Trophoblast cell (in vitro differentiated cells and primary cell): ENCODE results near the gene DLX2.
"Not testable (repeated sequence)": the region's sequence is repeated elsewhere in the genome, so short reads cannot be mapped to it uniquely, and the experiment has no call there.

ENCODE experiments used
- DNase-seq, 2 donors: peaks; one replicate each; pipeline ENCODE4 v3.0.0-alpha.2; 2016
- H2AFZ ChIP-seq: 2 replicates; pipeline ENCODE4 v1.6.1; 2013; ENCODE audit warnings: low read length, moderate library complexity, mild to moderate bottlenecking; ENCODE audit not compliant: insufficient read depth, poor library complexity
- H2AK5ac ChIP-seq: 2 replicates; pipeline ENCODE4 v1.6.1; 2013; ENCODE audit warnings: mild to moderate bottlenecking, low read length
- H2BK120ac ChIP-seq: 2 replicates; pipeline ENCODE4 v1.6.1; 2013; ENCODE audit warnings: low read length, mild to moderate bottlenecking, moderate library complexity; ENCODE audit not compliant: insufficient read depth, poor library complexity
- H2BK12ac ChIP-seq: 2 replicates; pipeline ENCODE4 v1.6.1; 2013; ENCODE audit warnings: mild to moderate bottlenecking, low read length, moderate library complexity
- H2BK5ac ChIP-seq: 2 replicates; pipeline ENCODE4 v1.6.1; 2013; ENCODE audit warnings: low read length, low read depth, moderate library complexity, mild to moderate bottlenecking; ENCODE audit not compliant: poor library complexity
- H3K14ac ChIP-seq: 2 replicates; pipeline ENCODE4 v1.6.1; 2013; ENCODE audit warnings: mild to moderate bottlenecking, low read length
- H3K18ac ChIP-seq: 2 replicates; pipeline ENCODE4 v1.6.1; 2013; ENCODE audit warnings: mild to moderate bottlenecking, low read length
- H3K23ac ChIP-seq: 2 replicates; pipeline ENCODE4 v1.6.1; 2013; ENCODE audit warnings: low read length
- H3K27ac ChIP-seq: 2 replicates; pipeline ENCODE4 v1.5.1; 2013; ENCODE audit warnings: low read depth, mild to moderate bottlenecking, inconsistent platforms, low read length, moderate library complexity
- H3K27me3 ChIP-seq: 2 replicates; pipeline ENCODE4 v1.6.1; 2013; ENCODE audit warnings: inconsistent platforms, mild to moderate bottlenecking, low read length, moderate library complexity; ENCODE audit not compliant: insufficient read depth
- H3K36me3 ChIP-seq, 2 experiments: 1 replicate in 1 of 2; 2 replicates in 1 of 2; pipeline ENCODE4 v1.6.1; 2013; ENCODE audit warnings: low read length in 2 of 2, mild to moderate bottlenecking in 2 of 2, moderate library complexity in 1 of 2; ENCODE audit not compliant: insufficient read depth in 2 of 2, control insufficient read depth in 1 of 2
- H3K4ac ChIP-seq: 2 replicates; pipeline ENCODE4 v1.6.1; 2013; ENCODE audit warnings: low read depth, mild to moderate bottlenecking, low read length, moderate library complexity
- H3K4me1 ChIP-seq, 2 experiments: 1 replicate in 1 of 2; 2 replicates in 1 of 2; pipeline ENCODE4 v1.6.1; 2013; ENCODE audit warnings: low read length in 2 of 2, mild to moderate bottlenecking in 2 of 2, moderate library complexity in 1 of 2; ENCODE audit not compliant: insufficient read depth in 2 of 2, control insufficient read depth in 1 of 2
- H3K4me2 ChIP-seq: 2 replicates; pipeline ENCODE4 v1.6.1; 2013; ENCODE audit warnings: inconsistent platforms, mild to moderate bottlenecking, low read length, moderate library complexity
- H3K4me3 ChIP-seq: 2 replicates; pipeline ENCODE4 v1.5.1; 2013; ENCODE audit warnings: mild to moderate bottlenecking, low read depth, low read length, inconsistent platforms
- H3K79me1 ChIP-seq: one replicate; pipeline ENCODE4 v1.6.1; 2013; ENCODE audit warnings: low read length
- H3K79me2 ChIP-seq: 2 replicates; pipeline ENCODE4 v1.6.1; 2013; ENCODE audit warnings: low read length, mild to moderate bottlenecking; ENCODE audit not compliant: control insufficient read depth, insufficient read depth, poor library complexity
- H3K9ac ChIP-seq: 2 replicates; pipeline ENCODE4 v1.6.1; 2013; ENCODE audit warnings: mild to moderate bottlenecking, low read length
- H3K9me3 ChIP-seq: 2 replicates; pipeline ENCODE4 v1.6.1; 2013; ENCODE audit warnings: low read depth, mild to moderate bottlenecking, control low read depth, inconsistent platforms, low read length; ENCODE audit not compliant: insufficient read depth
- H4K12ac ChIP-seq: 2 replicates; pipeline ENCODE4 v1.6.1; 2013; ENCODE audit warnings: low read depth, mild to moderate bottlenecking, low read length, moderate library complexity
- H4K8ac ChIP-seq: 2 replicates; pipeline ENCODE4 v1.6.1; 2013; ENCODE audit warnings: low read depth, mild to moderate bottlenecking, low read length, moderate library complexity
- H4K91ac ChIP-seq: one replicate; pipeline ENCODE4 v1.6.1; 2013; ENCODE audit warnings: low read depth, mild to moderate bottlenecking, low read length, moderate library complexity
- WGBS: extraction: QIAGEN DNeasy Blood & Tissue Kit; methylation state at CpG from one replicate; pipeline ENCODE4 v1.1.7; 2013; ENCODE audit warnings: missing lambda C conversion rate; ENCODE audit not compliant: insufficient read length, insufficient coverage; ENCODE audit errors: extremely low coverage; 5-methylcytosine and 5-hydroxymethylcytosine counted together

The DLX2 gene

GRCh38 chr2:172119089-172119488 lies 16.4 kb upstream of the DLX2 start:
- Histone ChIP-seq H4K12ac (no peak overlapping the region), H4K91ac (no peak overlapping the region), H3K27me3 (no peaks in the 10 kb centered on the region), H2BK5ac (no peak overlapping the region), H3K36me3 (no peaks in the 10 kb centered on the region), H2BK12ac (no peak overlapping the region), H2AK5ac (no peak overlapping the region), H3K4me2 (no peak overlapping the region), H2BK120ac (no peak overlapping the region), H3K14ac (no peak overlapping the region), H3K9me3 (no peaks in the 10 kb centered on the region), H3K4me1 (no peaks in the 10 kb centered on the region), H3K23ac (no peak overlapping the region), H4K8ac (no peak overlapping the region), H3K27ac (no peak overlapping the region), H3K9ac (no peak overlapping the region), H3K4ac (no peak overlapping the region), H2AFZ (no peak overlapping the region), H3K79me1 (no peaks in the 10 kb centered on the region), H3K4me3 (no peak overlapping the region), H3K79me2 (no peaks in the 10 kb centered on the region), H3K18ac (no peak overlapping the region)
- peak in 1 of 2 donors; percentile 88 for DNase-seq

- Histone ChIP-seq H3K79me2 (no peaks in the 10 kb centered on the region), H3K9ac (no peak overlapping the region), H3K4me1 (no peaks in the 10 kb centered on the region), H2AK5ac (no peak overlapping the region), H3K9me3 (no peaks in the 10 kb centered on the region), H2BK120ac (no peak overlapping the region), H3K27ac (no peak overlapping the region), H2BK5ac (no peak overlapping the region), H4K8ac (no peak overlapping the region), H3K27me3 (no peaks in the 10 kb centered on the region), H4K91ac (no peak overlapping the region), H2BK12ac (no peak overlapping the region), H4K12ac (no peak overlapping the region), H3K36me3 (no peaks in the 10 kb centered on the region), H3K23ac (no peak overlapping the region), H2AFZ (no peak overlapping the region), H3K14ac (no peak overlapping the region), H3K4me2 (no peak overlapping the region), H3K4ac (no peak overlapping the region), H3K79me1 (no peaks in the 10 kb centered on the region), H3K4me3 (no peak overlapping the region), H3K18ac (no peak overlapping the region)
- no peak for DNase-seq
- WGBS, result no CpG with 5 or more reads among the region's 5 CpGs
Measured at GRCh38 chr2:172116107-172116506, 13.4 kb upstream of the DLX2 start.

- Histone ChIP-seq H3K27ac (no peak overlapping the region), H4K91ac (no peak overlapping the region), H3K4me3 (no peak overlapping the region), H2BK12ac (no peak overlapping the region), H2AFZ (no peak overlapping the region), H3K36me3 (no peaks in the 10 kb centered on the region), H3K4me1 (peaks cover 6 to 7% of the 10 kb centered on the region in 2 experiments), H3K14ac (no peak overlapping the region), H4K8ac (no peak overlapping the region), H3K9ac (no peak overlapping the region), H3K18ac (no peak overlapping the region), H2BK120ac (no peak overlapping the region), H2AK5ac (no peak overlapping the region), H3K4me2 (no peak overlapping the region), H3K9me3 (no peaks in the 10 kb centered on the region), H3K4ac (no peak overlapping the region), H4K12ac (no peak overlapping the region), H2BK5ac (no peak overlapping the region), H3K27me3 (no peaks in the 10 kb centered on the region), H3K79me2 (no peaks in the 10 kb centered on the region), H3K23ac (no peak overlapping the region), H3K79me1 (no peaks in the 10 kb centered on the region)
- no CpG with 5 or more reads among the region's 3 CpGs for WGBS
- no peak for DNase-seq
Measured at GRCh38 chr2:172114579-172114978, 11.9 kb upstream of the DLX2 start.

- H4K8ac ChIP-seq, H3K23ac ChIP-seq, H3K79me1 ChIP-seq, H3K27me3 ChIP-seq, H2AK5ac ChIP-seq, H3K27ac ChIP-seq, H3K4me3 ChIP-seq, H3K14ac ChIP-seq, H3K79me2 ChIP-seq, H2BK120ac ChIP-seq, H4K12ac ChIP-seq, H2AFZ ChIP-seq, H3K4me2 ChIP-seq, H4K91ac ChIP-seq, H3K9ac ChIP-seq, H3K9me3 ChIP-seq, H3K4me1 ChIP-seq, H2BK5ac ChIP-seq, DNase-seq, H3K4ac ChIP-seq, H3K18ac ChIP-seq, H2BK12ac ChIP-seq, H3K36me3 ChIP-seq: not testable (repeated sequence)
- no CpG with 5 or more reads among the region's 6 CpGs for WGBS
Measured at GRCh38 chr2:172114176-172114575, 11.5 kb upstream of the DLX2 start.
